OCI-LY3 (cell line): ENCODE results near the gene ADIPOR2.

ENCODE experiments used
- H2AFZ ChIP-seq: fragments of 200-600, 300-600 bp; shearing (Covaris generic); 2 replicates; pipeline ENCODE4 v1.6.0; 2014; ENCODE audit warnings: antibody characterized with exemption, low read depth, low read length
- H3K27ac ChIP-seq: fragments of 200-600, 300-600 bp; sonication (generic); 2 replicates; pipeline ENCODE4 v1.5.1; 2014; ENCODE audit warnings: mild to moderate bottlenecking, low read length, moderate library complexity, mixed read lengths
- H3K27me3 ChIP-seq: fragments of 200-600, 300-600 bp; sonication (generic); 2 replicates; pipeline ENCODE4 v1.6.1; 2014; ENCODE audit warnings: low read depth, low read length, mixed read lengths
- H3K36me3 ChIP-seq: fragments of 200-600, 300-600 bp; sonication (generic); replicated peaks from 2 replicates; pipeline ENCODE3; 2014; ENCODE audit warnings: low read depth, low read length, mixed read lengths
- H3K4me1 ChIP-seq: fragments of 300-600, 200-600 bp; sonication (generic); 2 replicates; pipeline ENCODE4 v1.6.1; 2014; ENCODE audit warnings: low read length, mixed read lengths
- H3K4me2 ChIP-seq: fragments of 200-600, 300-600 bp; sonication (generic); 2 replicates; pipeline ENCODE4 v1.6.1; 2014; ENCODE audit warnings: low read length, mixed read lengths
- H3K4me3 ChIP-seq: fragments of 300-600, 200-600 bp; sonication (generic); 2 replicates; pipeline ENCODE4 v1.5.1; 2014; ENCODE audit warnings: antibody characterized with exemption, mild to moderate bottlenecking, low read length, moderate library complexity
- H3K79me2 ChIP-seq: fragments of 300-600, 200-600 bp; shearing (Covaris generic); 2 replicates; pipeline ENCODE4 v1.6.1; 2014; ENCODE audit warnings: mild to moderate bottlenecking, low read length, mixed read lengths
- H3K9ac ChIP-seq: fragments of 300-600, 200-600 bp; shearing (Covaris generic); 2 replicates; pipeline ENCODE4 v1.6.0; 2014; ENCODE audit warnings: mild to moderate bottlenecking, low read length, moderate library complexity
- H3K9me3 ChIP-seq: fragments of 200-600, 300-600 bp; shearing (Covaris generic); 2 replicates; pipeline ENCODE4 v1.6.1; 2014; ENCODE audit warnings: low read length, mixed read lengths; ENCODE audit not compliant: insufficient read depth
- H4K20me1 ChIP-seq: fragments of 200-600, 300-600 bp; sonication (generic); 2 replicates; pipeline ENCODE4 v1.6.1; 2016; ENCODE audit warnings: low read length, mixed read lengths; ENCODE audit not compliant: insufficient read depth
- EZH2phosphoT487 ChIP-seq: fragments of 200-600 bp; shearing (Covaris generic); IDR thresholded peaks from 2 replicates; pipeline ENCODE4 v1.6.1; 2018; ENCODE audit warnings: antibody characterized with exemption, mixed run types, low read depth
- TF ChIP-seq, protein P1 (sequence below): fragments of 200-600, 300-600 bp; sonication (generic); IDR thresholded peaks from 2 replicates; pipeline ENCODE4 v1.5.1; 2014; ENCODE audit warnings: antibody characterized with exemption, low read length, low read depth

ADIPOR2 gene

DNA sequence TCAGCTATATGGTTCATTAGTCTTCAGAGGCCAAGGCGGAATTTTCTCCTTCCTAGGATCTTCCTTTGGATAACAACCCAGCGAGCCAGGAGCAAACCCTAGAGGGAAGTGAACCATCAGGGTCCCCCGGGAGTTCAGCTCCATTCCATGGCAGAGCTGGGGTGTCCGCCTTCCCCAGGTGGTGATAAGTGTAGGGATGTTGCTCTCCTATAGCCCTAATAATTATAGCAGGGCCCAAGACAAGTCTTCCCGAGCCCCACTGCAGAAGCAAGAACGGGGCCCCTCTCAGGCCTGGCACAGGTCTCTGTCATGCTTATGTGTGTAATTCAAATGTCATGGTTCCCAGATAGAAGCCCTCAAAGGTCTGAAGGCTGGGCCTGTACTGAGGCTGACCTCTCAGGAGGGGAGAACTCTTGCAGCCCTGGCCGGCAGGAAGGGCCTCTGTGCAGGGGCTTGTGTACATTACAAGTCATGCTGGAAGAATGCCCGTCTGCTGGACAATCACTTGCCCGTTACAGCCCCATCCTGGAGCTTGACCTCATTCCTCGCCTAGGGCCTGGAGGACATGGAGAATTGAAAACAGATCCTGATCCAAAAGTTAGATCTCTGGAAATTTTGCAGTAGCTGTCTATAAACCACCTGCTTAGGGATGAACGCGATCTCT, 146.8 kb downstream of the ADIPOR2 start:
- no peak overlapping the region for H3K4me3 ChIP-seq
- H4K20me1 ChIP-seq = no peaks in the 10 kb centered on the region
- no peaks in the 10 kb centered on the region for H3K4me1 ChIP-seq
- no peaks in the 10 kb centered on the region for H3K79me2 ChIP-seq
- H3K27me3 ChIP-seq = no peaks in the 10 kb centered on the region; the same call in 1 of the 2 replicates
- H3K9me3 ChIP-seq = no peaks in the 10 kb centered on the region
- no peak overlapping the region for H3K4me2 ChIP-seq
- H3K27ac ChIP-seq = no peak overlapping the region
- no peak for TF ChIP-seq EZH2phosphoT487
- TF ChIP-seq, protein P1, sequence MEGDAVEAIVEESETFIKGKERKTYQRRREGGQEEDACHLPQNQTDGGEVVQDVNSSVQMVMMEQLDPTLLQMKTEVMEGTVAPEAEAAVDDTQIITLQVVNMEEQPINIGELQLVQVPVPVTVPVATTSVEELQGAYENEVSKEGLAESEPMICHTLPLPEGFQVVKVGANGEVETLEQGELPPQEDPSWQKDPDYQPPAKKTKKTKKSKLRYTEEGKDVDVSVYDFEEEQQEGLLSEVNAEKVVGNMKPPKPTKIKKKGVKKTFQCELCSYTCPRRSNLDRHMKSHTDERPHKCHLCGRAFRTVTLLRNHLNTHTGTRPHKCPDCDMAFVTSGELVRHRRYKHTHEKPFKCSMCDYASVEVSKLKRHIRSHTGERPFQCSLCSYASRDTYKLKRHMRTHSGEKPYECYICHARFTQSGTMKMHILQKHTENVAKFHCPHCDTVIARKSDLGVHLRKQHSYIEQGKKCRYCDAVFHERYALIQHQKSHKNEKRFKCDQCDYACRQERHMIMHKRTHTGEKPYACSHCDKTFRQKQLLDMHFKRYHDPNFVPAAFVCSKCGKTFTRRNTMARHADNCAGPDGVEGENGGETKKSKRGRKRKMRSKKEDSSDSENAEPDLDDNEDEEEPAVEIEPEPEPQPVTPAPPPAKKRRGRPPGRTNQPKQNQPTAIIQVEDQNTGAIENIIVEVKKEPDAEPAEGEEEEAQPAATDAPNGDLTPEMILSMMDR = no peak
- no peak overlapping the region for H3K9ac ChIP-seq
- H2AFZ ChIP-seq = no peak overlapping the region
- H3K36me3 ChIP-seq = no peaks in the 10 kb centered on the region
